Neural progenitor cell (in vitro differentiated cells): ENCODE results near the gene LDLRAD4.

ENCODE experiments used
- EZH2 ChIP-seq: fragments of 200-600 bp; sonication (generic); IDR thresholded peaks from 2 replicates; pipeline ENCODE4 v1.6.1; 2017; ENCODE audit warnings: antibody characterized with exemption, mild to moderate bottlenecking, moderate library complexity
- TF ChIP-seq, protein P1 (sequence below): fragments of 200-600 bp; sonication (generic); IDR thresholded peaks from 2 replicates; pipeline ENCODE4 v1.5.1; 2017; ENCODE audit warnings: antibody characterized with exemption, mild to moderate bottlenecking

DNA sequence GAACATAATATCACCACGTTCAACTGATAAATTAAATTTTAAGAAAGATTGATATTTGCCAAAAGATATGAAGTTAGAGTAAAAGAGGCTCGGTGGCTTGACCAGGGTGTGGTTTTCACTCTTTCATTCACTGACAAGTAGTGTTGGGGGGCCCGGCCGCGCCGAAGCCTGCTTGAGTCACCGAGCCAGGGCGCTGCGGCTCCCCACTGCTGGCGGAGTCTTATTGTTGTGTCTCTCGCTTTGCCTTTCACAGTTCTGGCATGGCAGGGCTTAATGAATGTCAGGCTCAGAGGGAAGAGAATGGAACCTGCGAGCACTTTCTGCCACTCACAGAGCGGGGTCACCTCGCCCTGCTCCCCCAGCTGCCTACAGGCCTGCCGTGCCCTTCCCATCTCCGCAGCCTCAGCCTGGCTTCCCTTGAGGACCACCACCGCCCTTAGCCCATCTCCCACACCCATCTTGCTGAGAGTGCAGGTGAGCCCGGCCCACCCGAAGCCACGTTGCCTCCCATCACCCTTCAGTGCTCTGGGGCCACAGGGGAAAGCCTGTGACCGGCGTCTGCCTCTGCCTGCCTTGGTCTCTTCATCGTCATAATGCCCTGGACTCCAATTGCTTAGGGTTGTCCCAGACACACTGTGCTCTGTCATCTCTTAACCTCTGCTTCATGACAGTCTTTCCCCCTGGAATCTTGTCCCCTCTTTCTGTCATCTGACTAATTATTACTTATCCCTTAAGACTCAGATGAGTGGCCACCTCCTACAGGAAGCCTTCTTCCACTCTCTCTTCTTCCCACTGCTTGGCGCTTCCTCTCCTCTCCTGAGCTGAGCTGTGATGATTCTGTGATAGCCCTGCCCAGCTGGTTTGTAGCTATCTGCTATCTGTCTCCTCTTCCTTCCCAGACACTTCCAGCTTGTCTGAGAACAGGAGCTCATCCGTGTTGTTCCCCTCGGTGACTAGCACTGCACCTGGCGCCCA is 365.3 kb downstream of the LDLRAD4 start:
- TF ChIP-seq, protein P1, sequence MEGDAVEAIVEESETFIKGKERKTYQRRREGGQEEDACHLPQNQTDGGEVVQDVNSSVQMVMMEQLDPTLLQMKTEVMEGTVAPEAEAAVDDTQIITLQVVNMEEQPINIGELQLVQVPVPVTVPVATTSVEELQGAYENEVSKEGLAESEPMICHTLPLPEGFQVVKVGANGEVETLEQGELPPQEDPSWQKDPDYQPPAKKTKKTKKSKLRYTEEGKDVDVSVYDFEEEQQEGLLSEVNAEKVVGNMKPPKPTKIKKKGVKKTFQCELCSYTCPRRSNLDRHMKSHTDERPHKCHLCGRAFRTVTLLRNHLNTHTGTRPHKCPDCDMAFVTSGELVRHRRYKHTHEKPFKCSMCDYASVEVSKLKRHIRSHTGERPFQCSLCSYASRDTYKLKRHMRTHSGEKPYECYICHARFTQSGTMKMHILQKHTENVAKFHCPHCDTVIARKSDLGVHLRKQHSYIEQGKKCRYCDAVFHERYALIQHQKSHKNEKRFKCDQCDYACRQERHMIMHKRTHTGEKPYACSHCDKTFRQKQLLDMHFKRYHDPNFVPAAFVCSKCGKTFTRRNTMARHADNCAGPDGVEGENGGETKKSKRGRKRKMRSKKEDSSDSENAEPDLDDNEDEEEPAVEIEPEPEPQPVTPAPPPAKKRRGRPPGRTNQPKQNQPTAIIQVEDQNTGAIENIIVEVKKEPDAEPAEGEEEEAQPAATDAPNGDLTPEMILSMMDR: no peak
- no peak for TF ChIP-seq EZH2
